Measurements from ENCODE around the gene PSG4. TPM values are rescaled to one million over a fixed set of nuclear protein-coding genes. Genes with fewer than 3 reads are reported as not detected.

PSG4 gene
- total and polyA plus RNA-seq, 2 of the 8 experiments (the other 6 are each of a cell fraction or from before 2014, with no cell fraction given): not detected

DNA sequence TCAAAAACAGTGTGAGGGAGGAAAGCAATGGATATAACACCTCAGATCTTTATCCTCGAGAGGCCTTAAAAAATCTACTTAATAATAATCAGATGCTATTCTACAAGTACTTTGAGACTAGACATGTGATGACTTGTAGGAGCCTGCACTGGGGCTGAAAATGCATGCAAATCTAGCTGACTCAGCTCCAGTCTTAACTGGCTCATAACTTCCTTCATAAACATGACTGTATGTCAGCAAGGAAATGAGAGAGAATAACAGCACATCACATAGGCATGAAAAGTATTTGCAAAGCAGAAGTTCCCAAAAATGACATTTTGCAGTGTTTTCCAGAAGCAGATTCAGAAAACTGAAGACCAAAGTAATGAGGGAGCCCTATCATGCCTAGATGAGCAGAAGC lies 57.2 kb downstream of the PSG4 start:
- 78% methylated on average over 1 of the region's 1 CpG; no CpG with 5 or more reads in 1 of the 2 experiments for WGBS, 2 experiments (ENCODE audit: extremely low coverage in 1 of 2, insufficient coverage in 1 of 2, insufficient read length in 1 of 2, insufficient replicate concordance in 2 of 2, low coverage in 1 of 2, low lambda C conversion rate in 2 of 2, missing lambda C conversion rate in 1 of 2)
- POLR2A ChIA-PET (ENCODE audit: partially characterized antibody): no interaction called here
- TF ChIP-seq RFX5 (IDR thresholded peaks at IDR 0.05; ENCODE audit: borderline replicate concordance, low read depth, low read length) (no peak), CHD2 (IDR thresholded peaks at IDR 0.05; ENCODE audit: low read length) (no peak), TAF1 (IDR thresholded peaks at IDR 0.05; ENCODE audit: low read depth, low read length) (no peak), MAFK (IDR thresholded peaks at IDR 0.05; ENCODE audit: low read depth, low read length) (no peak), KDM5A (IDR thresholded peaks at IDR 0.05; ENCODE audit: low read length) (no peak), NRF1 (IDR thresholded peaks at IDR 0.05; ENCODE audit: low read depth, low read length) (no peak)

More for the DNA sequence above, 57.2 kb downstream of the PSG4 start:
- Histone ChIP-seq H3K56ac (replicated peaks; ENCODE audit: insufficient read length, low read depth, low read length) (no peak overlapping the region), H3K14ac (ENCODE audit: insufficient read length) (no peak overlapping the region), H3K36me3 (ENCODE audit: control insufficient read depth in 2 of 4, insufficient read depth in 4 of 4, low read length in 3 of 4) (no peaks in the 10 kb centered on the region), H3K79me1 (ENCODE audit: low read depth, low read length) (no peaks in the 10 kb centered on the region), H3K4me3 (ENCODE audit: extremely low read depth in 1 of 4, insufficient read depth in 2 of 4, low read depth in 3 of 4, low read length in 4 of 4) (no peak overlapping the region), H2BK5ac (ENCODE audit: low read depth, low read length) (no peak overlapping the region), H3K9ac (replicated peaks in 1 of 4; ENCODE audit: extremely low read depth in 1 of 4, low read depth in 3 of 4, low read length in 3 of 4) (no peak overlapping the region), H3K79me2 (ENCODE audit: control insufficient read depth in 1 of 2, insufficient read depth in 2 of 2, low read length in 2 of 2) (no peaks in the 10 kb centered on the region), H2BK120ac (replicated peaks; ENCODE audit: low read depth, low read length) (no peak overlapping the region), H3K23ac (ENCODE audit: insufficient read length) (no peak overlapping the region), H3K27me3 (replicated peaks in 1 of 4; ENCODE audit: control insufficient read depth in 3 of 4, extremely low read depth in 1 of 4, insufficient read depth in 3 of 4, low read length in 3 of 4) (no peaks in the 10 kb centered on the region), H2AFZ (ENCODE audit: low read length) (no peak overlapping the region), H2AK5ac (ENCODE audit: low read depth, low read length) (no peak overlapping the region), H4K91ac (replicated peaks; ENCODE audit: insufficient read length, low read length) (no peak overlapping the region), H2BK15ac (ENCODE audit: low read length) (no peak overlapping the region), H3K4ac (replicated peaks; ENCODE audit: insufficient read length, low read depth, low read length) (no peak overlapping the region), H3K27ac (ENCODE audit: low read depth, low read length) (no peak overlapping the region), H2BK12ac (ENCODE audit: low read depth, low read length) (no peak overlapping the region), H2BK20ac (ENCODE audit: low read length) (no peak overlapping the region), H4K5ac (ENCODE audit: insufficient read length, low read depth, low read length) (no peak overlapping the region), H4K8ac (ENCODE audit: extremely low read depth, insufficient read depth, low read length) (no peak overlapping the region), H3K4me2 (ENCODE audit: insufficient read depth in 1 of 2, low read depth in 2 of 2, low read length in 2 of 2) (no peak overlapping the region), H4K20me1 (replicated peaks in 1 of 2; ENCODE audit: control insufficient read depth in 1 of 2, insufficient read depth in 2 of 2, low read length in 2 of 2) (no peaks in the 10 kb centered on the region), H3K18ac (ENCODE audit: extremely low read depth, low read length) (no peak overlapping the region), H3K23me2 (ENCODE audit: low read depth, low read length) (no peaks in the 10 kb centered on the region), H3K9me3 (ENCODE audit: insufficient read depth in 2 of 2, low read depth in 1 of 2, low read length in 1 of 2) (peaks cover 28 to 63% of the 10 kb centered on the region in 2 experiments), H3K4me1 (replicated peaks in 1 of 4; ENCODE audit: control insufficient read depth in 3 of 4, insufficient read depth in 4 of 4, low read length in 3 of 4) (no peaks in the 10 kb centered on the region)
- CTCF ChIA-PET (ENCODE audit: partially characterized antibody): no interaction called here
- DNase-seq (ENCODE audit: low read depth in 1 of 2, low spot score in 2 of 2): no peak
- no peak for FAIRE-seq
